Measurements from ENCODE around the gene CTBP1. TPM values are rescaled to one million over a fixed set of nuclear protein-coding genes. Genes with fewer than 3 reads are reported as not detected.
A peak's percentile ranks its signal among the peaks of the same experiment; 100 is the strongest.

CTBP1 gene
- total and polyA plus RNA-seq, 4 donors: 121 to 204 (median 138) TPM

DNA sequence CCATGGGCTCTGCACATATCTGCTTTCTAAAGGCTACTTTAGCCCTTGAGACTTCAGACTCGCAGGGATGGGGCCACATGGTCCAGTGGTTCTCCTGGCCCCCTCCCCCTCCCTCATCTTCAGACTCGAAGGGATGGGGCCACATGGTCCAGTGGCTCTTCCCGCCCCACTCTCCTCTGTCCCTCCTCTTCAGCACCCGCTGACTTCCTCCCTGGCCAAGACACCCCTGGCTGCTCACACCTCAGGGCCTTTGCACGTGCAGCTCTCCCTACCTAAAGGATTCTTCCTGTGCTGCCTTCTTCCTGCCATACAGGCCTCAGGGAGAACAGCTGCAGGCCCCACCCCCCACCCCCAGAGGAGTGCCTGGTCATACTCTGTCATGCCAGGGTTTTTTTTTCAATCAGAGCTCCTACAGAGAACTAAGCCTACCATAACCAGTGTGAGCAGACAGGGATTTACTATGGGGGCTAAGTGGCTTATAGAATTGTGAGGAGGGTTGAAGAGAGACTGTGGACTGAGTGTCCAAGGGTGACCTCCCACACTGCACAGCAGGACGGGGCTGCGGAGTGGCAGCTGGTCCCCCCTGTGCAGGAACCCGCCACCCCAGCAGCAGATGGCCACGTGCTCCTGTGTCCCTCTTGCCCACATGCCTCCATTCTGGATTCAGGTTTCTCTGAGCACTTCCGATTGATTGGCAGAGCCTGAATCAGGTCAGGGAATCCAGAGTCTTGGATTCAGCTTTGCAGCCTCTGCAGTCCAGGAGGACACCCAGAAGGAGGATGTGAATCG is 70.4 kb downstream of the CTBP1 start:
- DNase-seq (no peak), ATAC-seq (ENCODE audit: insufficient read depth, low FRiP score) (no peak)
- Histone ChIP-seq H3K36me3 (ENCODE audit: control insufficient read depth in 4 of 4, insufficient read depth in 4 of 4, low read length in 4 of 4) (no peaks in the 10 kb centered on the region), H3K27me3 (ENCODE audit: control insufficient read depth in 3 of 3, insufficient read depth in 3 of 3, low read length in 2 of 3) (peaks cover 0 to 2% (median 0%) of the 10 kb centered on the region in 3 donors), H3K9ac (ENCODE audit: insufficient read depth in 1 of 2, low read length in 2 of 2) (no peak overlapping the region), H3K27ac (ENCODE audit: low read depth in 1 of 2, low read length in 1 of 2) (no peak overlapping the region), H3K9me3 (ENCODE audit: control insufficient read depth in 4 of 4, insufficient read depth in 3 of 4, low read length in 3 of 4) (peaks cover 0 to 8% (median 2%) of the 10 kb centered on the region in 4 donors), H3K4me1 (ENCODE audit: control insufficient read depth in 5 of 5, insufficient read depth in 5 of 5, low read length in 5 of 5) (peaks cover 0 to 13% (median 0%) of the 10 kb centered on the region in 5 donors), H3K4me3 (no peak overlapping the region)
- TF ChIP-seq, protein P1, sequence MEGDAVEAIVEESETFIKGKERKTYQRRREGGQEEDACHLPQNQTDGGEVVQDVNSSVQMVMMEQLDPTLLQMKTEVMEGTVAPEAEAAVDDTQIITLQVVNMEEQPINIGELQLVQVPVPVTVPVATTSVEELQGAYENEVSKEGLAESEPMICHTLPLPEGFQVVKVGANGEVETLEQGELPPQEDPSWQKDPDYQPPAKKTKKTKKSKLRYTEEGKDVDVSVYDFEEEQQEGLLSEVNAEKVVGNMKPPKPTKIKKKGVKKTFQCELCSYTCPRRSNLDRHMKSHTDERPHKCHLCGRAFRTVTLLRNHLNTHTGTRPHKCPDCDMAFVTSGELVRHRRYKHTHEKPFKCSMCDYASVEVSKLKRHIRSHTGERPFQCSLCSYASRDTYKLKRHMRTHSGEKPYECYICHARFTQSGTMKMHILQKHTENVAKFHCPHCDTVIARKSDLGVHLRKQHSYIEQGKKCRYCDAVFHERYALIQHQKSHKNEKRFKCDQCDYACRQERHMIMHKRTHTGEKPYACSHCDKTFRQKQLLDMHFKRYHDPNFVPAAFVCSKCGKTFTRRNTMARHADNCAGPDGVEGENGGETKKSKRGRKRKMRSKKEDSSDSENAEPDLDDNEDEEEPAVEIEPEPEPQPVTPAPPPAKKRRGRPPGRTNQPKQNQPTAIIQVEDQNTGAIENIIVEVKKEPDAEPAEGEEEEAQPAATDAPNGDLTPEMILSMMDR (IDR thresholded peaks at IDR 0.05; ENCODE audit: control extremely low read depth, extremely low read depth): no peak
- WGBS, 2 donors: 89 to 91% methylated on average over 11 of the region's 11 CpGs

DNA sequence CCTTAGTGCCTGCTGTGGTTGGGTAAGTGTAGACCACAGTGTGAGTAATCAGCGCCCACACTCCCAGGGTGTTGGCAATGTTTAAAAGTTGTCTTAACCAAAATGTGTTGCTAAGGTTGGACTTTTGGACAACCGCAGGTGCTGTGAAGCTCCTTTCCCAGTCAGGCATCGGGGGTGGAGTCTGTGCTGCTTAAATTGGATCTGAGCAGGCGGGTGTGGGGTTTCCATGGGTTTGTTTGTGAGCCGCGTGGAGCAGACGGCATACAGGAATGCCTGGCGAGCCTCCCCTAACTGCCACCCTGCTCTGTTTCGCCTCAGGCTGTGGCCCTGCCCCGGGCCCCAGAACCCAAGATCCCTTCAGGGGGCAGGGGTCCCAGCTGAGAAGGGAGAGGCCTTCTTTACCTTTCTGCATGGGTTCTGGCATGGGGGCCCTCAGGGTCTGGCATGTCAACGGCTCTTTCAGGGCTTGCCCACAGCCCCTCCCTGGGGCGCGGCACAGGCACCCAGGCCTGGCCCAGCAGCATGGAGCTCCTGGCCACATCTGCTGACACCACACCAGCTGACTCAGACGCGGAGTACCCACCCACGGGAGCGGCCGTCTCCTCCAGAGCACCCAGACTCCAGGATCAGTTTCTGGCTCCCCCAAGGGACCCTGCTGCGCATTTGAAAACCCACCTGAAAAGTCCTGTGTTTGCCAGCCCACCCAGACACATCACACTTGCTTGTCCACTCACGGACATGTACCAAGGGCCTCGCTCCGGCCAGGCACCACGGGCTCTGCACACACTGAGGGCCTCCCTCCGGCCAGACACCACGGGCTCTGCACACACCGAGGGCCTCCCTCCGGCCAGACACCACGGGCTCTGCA is 71.4 kb downstream of the CTBP1 start:
- ATAC-seq (ENCODE audit: insufficient read depth, low FRiP score) (no peak), DNase-seq (no peak)
- TF ChIP-seq, protein P1 (IDR thresholded peaks at IDR 0.05; ENCODE audit: control extremely low read depth, extremely low read depth): no peak
- Histone ChIP-seq H3K27me3 (ENCODE audit: control insufficient read depth in 3 of 3, insufficient read depth in 3 of 3, low read length in 2 of 3) (peaks cover 0 to 4% (median 0%) of the 10 kb centered on the region in 3 donors), H3K36me3 (ENCODE audit: control insufficient read depth in 4 of 4, insufficient read depth in 4 of 4, low read length in 4 of 4) (no peaks in the 10 kb centered on the region), H3K9me3 (ENCODE audit: control insufficient read depth in 4 of 4, insufficient read depth in 3 of 4, low read length in 3 of 4) (peaks cover 0 to 8% (median 2%) of the 10 kb centered on the region in 4 donors), H3K4me1 (ENCODE audit: control insufficient read depth in 5 of 5, insufficient read depth in 5 of 5, low read length in 5 of 5) (peaks cover 0 to 20% (median 1%) of the 10 kb centered on the region in 5 donors), H3K9ac (ENCODE audit: insufficient read depth in 1 of 2, low read length in 2 of 2) (no peak overlapping the region), H3K4me3 (no peak overlapping the region), H3K27ac (ENCODE audit: low read depth in 1 of 2, low read length in 1 of 2) (peak overlapping the region in 1 of 2 donors; percentile 54)
- 81 to 86% methylated on average over 28 of the region's 28 CpGs for WGBS, 2 donors

DNA sequence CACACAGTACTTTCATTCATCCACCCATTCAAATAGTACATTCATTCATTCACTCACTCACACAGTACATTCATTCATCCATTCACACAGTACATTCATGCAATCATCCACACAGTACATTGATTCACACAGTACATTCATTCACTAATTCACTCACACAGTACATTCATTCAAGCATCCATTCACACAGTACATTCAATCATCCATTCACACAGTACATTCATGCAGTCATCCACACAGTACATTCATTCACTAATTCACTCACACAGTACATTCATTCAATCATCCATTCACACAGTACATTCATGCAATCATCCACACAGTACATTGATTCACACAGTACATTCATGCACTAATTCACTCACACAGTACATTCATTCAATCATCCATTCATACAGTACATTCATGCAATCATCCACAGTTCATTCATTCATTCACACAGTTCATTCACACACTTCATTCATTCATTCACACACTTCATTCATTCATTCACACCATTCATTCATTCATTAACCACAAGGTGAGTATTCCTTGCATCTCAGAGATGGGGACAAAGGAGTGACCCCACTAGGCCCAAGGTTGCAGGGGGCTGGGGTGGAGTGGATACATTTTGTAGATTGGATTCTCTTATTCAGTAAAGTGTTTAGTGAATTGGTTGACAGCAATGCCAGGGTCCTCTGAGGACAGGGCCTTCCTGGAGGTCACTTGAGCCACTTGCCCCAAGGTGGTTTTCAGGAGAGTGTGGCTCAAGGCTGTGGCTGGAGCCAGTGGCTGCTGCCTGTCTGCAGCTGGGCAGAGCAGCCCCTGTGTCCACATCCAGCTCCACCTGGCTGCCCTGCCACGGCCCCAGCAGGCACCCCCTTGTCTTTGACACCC is 72.3 kb downstream of the CTBP1 start:
- H3K27me3 ChIP-seq (ENCODE audit: control insufficient read depth in 3 of 3, insufficient read depth in 3 of 3, low read length in 2 of 3): peaks cover 0 to 11% (median 0%) of the 10 kb centered on the region in 3 donors
- DNase-seq: no peak
- TF ChIP-seq, protein P1 (IDR thresholded peaks at IDR 0.05; ENCODE audit: control extremely low read depth, extremely low read depth): no peak
- peaks cover 0 to 8% (median 2%) of the 10 kb centered on the region in 4 donors for H3K9me3 ChIP-seq (ENCODE audit: control insufficient read depth in 4 of 4, insufficient read depth in 3 of 4, low read length in 3 of 4)
- no peak for ATAC-seq (ENCODE audit: insufficient read depth, low FRiP score)
- 50 to 58% methylated on average over 1 of the region's 1 CpG for WGBS, 2 donors
- no peak overlapping the region for H3K4me3 ChIP-seq
- H3K36me3 ChIP-seq (ENCODE audit: control insufficient read depth in 4 of 4, insufficient read depth in 4 of 4, low read length in 4 of 4): no peaks in the 10 kb centered on the region
- H3K9ac ChIP-seq (ENCODE audit: insufficient read depth in 1 of 2, low read length in 2 of 2): no peak overlapping the region
- H3K4me1 ChIP-seq (ENCODE audit: control insufficient read depth in 5 of 5, insufficient read depth in 5 of 5, low read length in 5 of 5): peaks cover 0 to 23% (median 6%) of the 10 kb centered on the region in 5 donors
- H3K27ac ChIP-seq (ENCODE audit: low read depth in 1 of 2, low read length in 1 of 2): no peak overlapping the region
